Measurements from ENCODE around the gene MAP2K7. TPM values are rescaled to one million over a fixed set of nuclear protein-coding genes. Genes with fewer than 3 reads are reported as not detected.

MAP2K7 gene
- total and polyA plus RNA-seq, 8 donors = 4.1 to 52.2 (median 14.7) TPM

DNA sequence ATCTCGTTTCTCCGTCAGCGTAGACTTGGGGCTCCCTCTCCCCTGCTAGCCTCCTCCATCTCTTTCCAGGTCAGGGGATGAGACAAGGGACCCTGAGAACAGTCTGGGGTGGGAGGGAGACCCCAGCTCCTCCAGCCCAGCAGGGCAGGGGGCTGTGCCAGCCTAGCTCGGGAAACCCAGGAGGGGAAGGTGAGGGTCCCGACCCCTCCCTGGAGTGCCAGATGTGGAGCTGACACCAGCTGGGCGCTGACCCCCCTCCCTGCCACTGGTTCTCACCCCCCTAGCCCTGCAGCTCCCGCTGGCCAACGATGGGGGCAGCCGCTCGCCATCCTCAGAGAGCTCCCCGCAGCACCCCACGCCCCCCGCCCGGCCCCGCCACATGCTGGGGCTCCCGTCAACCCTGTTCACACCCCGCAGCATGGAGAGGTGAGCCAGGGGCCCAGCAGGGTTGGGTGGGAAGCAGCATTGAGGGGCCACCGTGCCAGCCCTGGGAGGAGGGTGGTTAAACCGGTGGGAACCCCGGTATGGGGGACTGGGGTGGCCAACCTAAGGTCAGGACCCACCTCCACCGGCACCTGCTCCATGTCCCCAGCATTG lies 5.9 kb downstream of the MAP2K7 start:
- Histone ChIP-seq H3K27ac (no peak overlapping the region), H3K27me3 (peaks cover 0 to 30% (median 4%) of the 10 kb centered on the region in 3 donors), H3K4me1 (peaks cover 22 to 44% (median 30%) of the 10 kb centered on the region in 4 donors), H3K9me3 (no peaks in the 10 kb centered on the region), H3K36me3 (peaks cover 47 to 83% (median 76%) of the 10 kb centered on the region in 4 donors), H3K4me3 (no peak overlapping the region)
- DNase-seq = no peak
- whole genome bisulfite sequencing, 5 donors = 88 to 95% (median 94%) methylated on average over 4 to 21 of the region's 21 CpGs
- TF ChIP-seq, protein P1, sequence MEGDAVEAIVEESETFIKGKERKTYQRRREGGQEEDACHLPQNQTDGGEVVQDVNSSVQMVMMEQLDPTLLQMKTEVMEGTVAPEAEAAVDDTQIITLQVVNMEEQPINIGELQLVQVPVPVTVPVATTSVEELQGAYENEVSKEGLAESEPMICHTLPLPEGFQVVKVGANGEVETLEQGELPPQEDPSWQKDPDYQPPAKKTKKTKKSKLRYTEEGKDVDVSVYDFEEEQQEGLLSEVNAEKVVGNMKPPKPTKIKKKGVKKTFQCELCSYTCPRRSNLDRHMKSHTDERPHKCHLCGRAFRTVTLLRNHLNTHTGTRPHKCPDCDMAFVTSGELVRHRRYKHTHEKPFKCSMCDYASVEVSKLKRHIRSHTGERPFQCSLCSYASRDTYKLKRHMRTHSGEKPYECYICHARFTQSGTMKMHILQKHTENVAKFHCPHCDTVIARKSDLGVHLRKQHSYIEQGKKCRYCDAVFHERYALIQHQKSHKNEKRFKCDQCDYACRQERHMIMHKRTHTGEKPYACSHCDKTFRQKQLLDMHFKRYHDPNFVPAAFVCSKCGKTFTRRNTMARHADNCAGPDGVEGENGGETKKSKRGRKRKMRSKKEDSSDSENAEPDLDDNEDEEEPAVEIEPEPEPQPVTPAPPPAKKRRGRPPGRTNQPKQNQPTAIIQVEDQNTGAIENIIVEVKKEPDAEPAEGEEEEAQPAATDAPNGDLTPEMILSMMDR (IDR thresholded peaks at IDR 0.05) = no peak
- TF ChIP-seq POLR2A (IDR thresholded peaks at IDR 0.05) (no peak), POLR2AphosphoS5 (IDR thresholded peaks at IDR 0.05) (no peak), EP300 (IDR thresholded peaks at IDR 0.05) (no peak)
- intact Hi-C loops (cut with DNase I; ENCODE audit: low total_unique reads) = no loop called here

DNA sequence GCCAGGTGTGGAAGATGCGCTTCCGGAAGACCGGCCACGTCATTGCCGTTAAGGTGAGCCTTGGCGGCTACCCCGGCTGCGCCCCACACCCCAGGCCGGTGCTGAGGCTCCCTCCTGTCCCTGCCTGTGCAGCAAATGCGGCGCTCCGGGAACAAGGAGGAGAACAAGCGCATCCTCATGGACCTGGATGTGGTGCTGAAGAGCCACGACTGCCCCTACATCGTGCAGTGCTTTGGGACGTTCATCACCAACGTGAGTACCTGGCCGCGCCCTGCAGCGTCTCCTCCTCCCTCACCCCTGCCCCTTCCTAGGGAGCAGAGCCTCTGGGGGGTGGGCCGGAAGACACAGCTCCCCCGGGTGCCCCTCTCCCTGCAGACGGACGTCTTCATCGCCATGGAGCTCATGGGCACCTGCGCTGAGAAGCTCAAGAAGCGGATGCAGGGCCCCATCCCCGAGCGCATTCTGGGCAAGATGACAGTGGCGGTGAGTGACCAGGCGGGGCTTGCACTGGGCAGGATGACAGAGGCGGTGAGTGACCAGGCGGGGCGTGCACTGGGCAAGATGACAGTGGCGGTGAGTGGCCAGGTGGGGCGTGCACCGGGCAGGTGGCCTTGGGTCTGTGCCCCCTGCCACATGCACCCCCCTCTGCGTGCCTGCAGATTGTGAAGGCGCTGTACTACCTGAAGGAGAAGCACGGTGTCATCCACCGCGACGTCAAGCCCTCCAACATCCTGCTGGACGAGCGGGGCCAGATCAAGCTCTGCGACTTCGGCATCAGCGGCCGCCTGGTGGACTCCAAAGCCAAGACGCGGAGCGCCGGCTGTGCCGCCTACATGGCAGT lies 6.9 kb downstream of the MAP2K7 start:
- Histone ChIP-seq H3K4me1 (peaks cover 12 to 44% (median 21%) of the 10 kb centered on the region in 4 donors), H3K27ac (no peak overlapping the region), H3K27me3 (peaks cover 0 to 40% (median 14%) of the 10 kb centered on the region in 3 donors), H3K36me3 (peaks cover 47 to 78% (median 71%) of the 10 kb centered on the region in 4 donors), H3K4me3 (no peak overlapping the region), H3K9me3 (no peaks in the 10 kb centered on the region)
- 92 to 94% (median 93%) methylated on average over 25 to 54 of the region's 54 CpGs for WGBS, 5 donors
- no peak for DNase-seq
- intact Hi-C loops (cut with DNase I; ENCODE audit: low total_unique reads) = no loop called here
- TF ChIP-seq, protein P1 (IDR thresholded peaks at IDR 0.05) = no peak
- TF ChIP-seq EP300 (IDR thresholded peaks at IDR 0.05) (no peak), POLR2A (IDR thresholded peaks at IDR 0.05) (no peak), POLR2AphosphoS5 (IDR thresholded peaks at IDR 0.05) (no peak)

DNA sequence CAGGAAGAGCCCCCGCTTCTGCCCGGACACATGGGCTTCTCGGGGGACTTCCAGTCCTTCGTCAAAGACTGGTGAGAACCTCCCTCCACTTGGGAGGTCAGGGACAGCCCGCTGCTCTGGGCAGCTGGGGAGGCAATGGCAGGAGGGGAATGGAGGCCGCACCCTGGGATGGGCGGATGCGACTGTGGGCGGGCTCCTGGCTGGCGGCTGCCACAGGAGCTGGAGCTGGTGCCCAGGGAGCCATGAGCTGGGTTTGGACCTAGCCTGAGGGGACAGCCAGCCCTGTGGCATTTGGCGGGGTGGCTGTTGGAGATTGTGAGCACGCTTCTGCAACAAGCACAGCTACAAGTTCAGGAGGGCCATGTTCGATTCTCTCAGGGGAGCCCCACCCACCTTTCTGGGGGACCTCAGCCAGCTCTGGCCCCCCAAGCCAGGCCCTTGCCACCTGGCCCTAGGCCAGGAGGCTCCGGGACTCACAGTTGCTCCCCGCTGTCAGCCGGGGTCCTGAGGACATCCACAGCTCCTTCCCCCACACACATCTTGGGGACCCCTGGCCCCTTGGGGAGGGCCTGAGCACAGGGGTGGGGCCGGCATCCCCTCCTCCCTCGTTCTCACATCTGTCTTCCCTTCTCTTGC lies 7.9 kb downstream of the MAP2K7 start:
- Histone ChIP-seq H3K4me1 (peaks cover 13 to 45% (median 21%) of the 10 kb centered on the region in 4 donors), H3K27ac (no peak overlapping the region), H3K4me3 (no peak overlapping the region), H3K27me3 (peaks cover 5 to 51% (median 25%) of the 10 kb centered on the region in 3 donors), H3K36me3 (peaks cover 40 to 68% (median 60%) of the 10 kb centered on the region in 4 donors), H3K9me3 (no peaks in the 10 kb centered on the region)
- WGBS, 5 donors = 84 to 92% (median 89%) methylated on average over 11 to 18 of the region's 18 CpGs
- no peak for DNase-seq
- TF ChIP-seq, protein P1 (IDR thresholded peaks at IDR 0.05) = no peak
- no peak for TF ChIP-seq POLR2AphosphoS5 (IDR thresholded peaks at IDR 0.05)
- no peak for TF ChIP-seq EP300 (IDR thresholded peaks at IDR 0.05)
- no peak for TF ChIP-seq POLR2A (IDR thresholded peaks at IDR 0.05)
- intact Hi-C loops (cut with DNase I; ENCODE audit: low total_unique reads) = no loop called here

DNA sequence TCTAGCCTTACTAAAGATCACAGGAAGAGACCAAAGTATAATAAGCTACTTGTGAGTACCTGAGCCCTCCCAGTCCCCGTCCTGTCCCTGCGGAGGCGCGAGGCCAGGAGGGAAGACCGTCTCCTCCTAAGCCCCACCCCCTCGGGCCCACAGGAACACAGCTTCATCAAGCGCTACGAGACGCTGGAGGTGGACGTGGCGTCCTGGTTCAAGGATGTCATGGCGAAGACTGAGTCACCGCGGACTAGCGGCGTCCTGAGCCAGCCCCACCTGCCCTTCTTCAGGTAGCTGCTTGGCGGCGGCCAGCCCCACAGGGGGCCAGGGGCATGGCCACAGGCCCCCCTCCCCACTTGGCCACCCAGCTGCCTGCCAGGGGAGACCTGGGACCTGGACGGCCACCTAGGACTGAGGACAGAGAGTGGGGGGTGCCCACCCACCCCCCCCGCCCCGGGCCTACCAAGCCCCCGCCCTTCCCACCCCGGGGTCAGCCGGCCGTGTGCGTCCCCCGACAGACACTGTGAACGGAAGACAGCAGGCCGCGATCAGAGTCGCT lies 8.5 kb downstream of the MAP2K7 start:
- Histone ChIP-seq H3K9me3 (no peaks in the 10 kb centered on the region), H3K27ac (no peak overlapping the region), H3K4me1 (peaks cover 18 to 45% (median 23%) of the 10 kb centered on the region in 4 donors), H3K36me3 (peaks cover 40 to 63% (median 56%) of the 10 kb centered on the region in 4 donors), H3K27me3 (peaks cover 7 to 57% (median 31%) of the 10 kb centered on the region in 3 donors), H3K4me3 (no peak overlapping the region)
- TF ChIP-seq, protein P1 (IDR thresholded peaks at IDR 0.05) = no peak
- TF ChIP-seq POLR2A (IDR thresholded peaks at IDR 0.05) (no peak), POLR2AphosphoS5 (IDR thresholded peaks at IDR 0.05) (no peak)
- 91 to 92% (median 91%) methylated on average over 21 to 31 of the region's 31 CpGs for WGBS, 5 donors
- intact Hi-C loops (cut with DNase I; ENCODE audit: low total_unique reads) = no loop called here
- DNase-seq = no peak
